OCI-LY3 (cell line): Measurements from ENCODE around the gene RUNX2.

ENCODE experiments used
- H2AFZ ChIP-seq: fragments of 200-600, 300-600 bp; shearing (Covaris generic); 2 replicates; pipeline ENCODE4 v1.6.0; 2014; ENCODE audit warnings: antibody characterized with exemption, low read depth, low read length
- H3K27ac ChIP-seq: fragments of 200-600, 300-600 bp; sonication (generic); 2 replicates; pipeline ENCODE4 v1.5.1; 2014; ENCODE audit warnings: mild to moderate bottlenecking, low read length, moderate library complexity, mixed read lengths
- H3K27me3 ChIP-seq: fragments of 200-600, 300-600 bp; sonication (generic); 2 replicates; pipeline ENCODE4 v1.6.1; 2014; ENCODE audit warnings: low read depth, low read length, mixed read lengths
- H3K36me3 ChIP-seq: fragments of 200-600, 300-600 bp; sonication (generic); replicated peaks from 2 replicates; pipeline ENCODE3; 2014; ENCODE audit warnings: low read depth, low read length, mixed read lengths
- H3K4me1 ChIP-seq: fragments of 300-600, 200-600 bp; sonication (generic); 2 replicates; pipeline ENCODE4 v1.6.1; 2014; ENCODE audit warnings: low read length, mixed read lengths
- H3K4me2 ChIP-seq: fragments of 200-600, 300-600 bp; sonication (generic); 2 replicates; pipeline ENCODE4 v1.6.1; 2014; ENCODE audit warnings: low read length, mixed read lengths
- H3K4me3 ChIP-seq: fragments of 300-600, 200-600 bp; sonication (generic); 2 replicates; pipeline ENCODE4 v1.5.1; 2014; ENCODE audit warnings: antibody characterized with exemption, mild to moderate bottlenecking, low read length, moderate library complexity
- H3K79me2 ChIP-seq: fragments of 300-600, 200-600 bp; shearing (Covaris generic); 2 replicates; pipeline ENCODE4 v1.6.1; 2014; ENCODE audit warnings: mild to moderate bottlenecking, low read length, mixed read lengths
- H3K9ac ChIP-seq: fragments of 300-600, 200-600 bp; shearing (Covaris generic); 2 replicates; pipeline ENCODE4 v1.6.0; 2014; ENCODE audit warnings: mild to moderate bottlenecking, low read length, moderate library complexity
- H3K9me3 ChIP-seq: fragments of 200-600, 300-600 bp; shearing (Covaris generic); 2 replicates; pipeline ENCODE4 v1.6.1; 2014; ENCODE audit warnings: low read length, mixed read lengths; ENCODE audit not compliant: insufficient read depth
- H4K20me1 ChIP-seq: fragments of 200-600, 300-600 bp; sonication (generic); 2 replicates; pipeline ENCODE4 v1.6.1; 2016; ENCODE audit warnings: low read length, mixed read lengths; ENCODE audit not compliant: insufficient read depth
- EZH2phosphoT487 ChIP-seq: fragments of 200-600 bp; shearing (Covaris generic); IDR thresholded peaks from 2 replicates; pipeline ENCODE4 v1.6.1; 2018; ENCODE audit warnings: antibody characterized with exemption, mixed run types, low read depth
- TF ChIP-seq, protein P1 (sequence below): fragments of 200-600, 300-600 bp; sonication (generic); IDR thresholded peaks from 2 replicates; pipeline ENCODE4 v1.5.1; 2014; ENCODE audit warnings: antibody characterized with exemption, low read length, low read depth

RUNX2 gene

DNA sequence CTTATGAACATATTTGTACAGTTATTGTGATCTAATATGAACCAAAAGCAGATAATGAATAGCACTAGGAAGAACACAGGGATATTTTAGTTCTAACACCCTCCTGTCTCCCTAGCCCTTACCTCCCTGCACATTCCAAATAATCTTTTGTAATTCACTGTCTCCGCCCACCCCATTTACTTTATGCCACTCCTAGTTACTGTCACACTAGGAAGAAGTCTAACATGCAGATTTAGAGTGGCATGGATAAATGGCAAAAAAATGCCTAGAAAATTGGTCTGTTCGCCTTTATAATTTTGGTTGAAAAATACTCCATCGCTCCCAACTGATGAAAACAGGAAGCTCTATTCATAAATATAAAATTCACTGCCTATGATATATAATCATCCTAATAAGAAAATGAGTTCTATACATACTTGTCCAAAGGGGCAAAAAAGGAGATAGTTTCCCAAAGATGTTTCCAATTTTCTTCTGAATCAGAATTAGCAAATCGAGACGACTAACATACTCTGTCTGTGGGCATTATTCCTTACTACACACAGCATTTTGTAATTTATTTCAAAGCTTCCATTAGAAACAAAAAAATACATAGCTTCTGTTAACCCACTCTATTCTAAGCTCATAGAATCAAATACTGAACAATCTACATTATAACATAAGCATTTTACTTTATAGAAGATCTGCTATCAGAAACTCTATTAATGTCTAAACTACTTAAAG is 1.3 kb upstream of the RUNX2 start:
- Histone ChIP-seq H4K20me1 (no peaks in the 10 kb centered on the region), H3K4me3 (no peak overlapping the region), H3K9me3 (no peaks in the 10 kb centered on the region), H3K27ac (no peak overlapping the region), H3K27me3 (no peaks in the 10 kb centered on the region), H3K9ac (no peak overlapping the region), H3K4me2 (no peak overlapping the region), H3K4me1 (peaks cover 6% of the 10 kb centered on the region), H3K79me2 (no peaks in the 10 kb centered on the region), H2AFZ (no peak overlapping the region), H3K36me3 (no peaks in the 10 kb centered on the region)
- no peak for TF ChIP-seq EZH2phosphoT487
- TF ChIP-seq, protein P1, sequence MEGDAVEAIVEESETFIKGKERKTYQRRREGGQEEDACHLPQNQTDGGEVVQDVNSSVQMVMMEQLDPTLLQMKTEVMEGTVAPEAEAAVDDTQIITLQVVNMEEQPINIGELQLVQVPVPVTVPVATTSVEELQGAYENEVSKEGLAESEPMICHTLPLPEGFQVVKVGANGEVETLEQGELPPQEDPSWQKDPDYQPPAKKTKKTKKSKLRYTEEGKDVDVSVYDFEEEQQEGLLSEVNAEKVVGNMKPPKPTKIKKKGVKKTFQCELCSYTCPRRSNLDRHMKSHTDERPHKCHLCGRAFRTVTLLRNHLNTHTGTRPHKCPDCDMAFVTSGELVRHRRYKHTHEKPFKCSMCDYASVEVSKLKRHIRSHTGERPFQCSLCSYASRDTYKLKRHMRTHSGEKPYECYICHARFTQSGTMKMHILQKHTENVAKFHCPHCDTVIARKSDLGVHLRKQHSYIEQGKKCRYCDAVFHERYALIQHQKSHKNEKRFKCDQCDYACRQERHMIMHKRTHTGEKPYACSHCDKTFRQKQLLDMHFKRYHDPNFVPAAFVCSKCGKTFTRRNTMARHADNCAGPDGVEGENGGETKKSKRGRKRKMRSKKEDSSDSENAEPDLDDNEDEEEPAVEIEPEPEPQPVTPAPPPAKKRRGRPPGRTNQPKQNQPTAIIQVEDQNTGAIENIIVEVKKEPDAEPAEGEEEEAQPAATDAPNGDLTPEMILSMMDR = no peak

DNA sequence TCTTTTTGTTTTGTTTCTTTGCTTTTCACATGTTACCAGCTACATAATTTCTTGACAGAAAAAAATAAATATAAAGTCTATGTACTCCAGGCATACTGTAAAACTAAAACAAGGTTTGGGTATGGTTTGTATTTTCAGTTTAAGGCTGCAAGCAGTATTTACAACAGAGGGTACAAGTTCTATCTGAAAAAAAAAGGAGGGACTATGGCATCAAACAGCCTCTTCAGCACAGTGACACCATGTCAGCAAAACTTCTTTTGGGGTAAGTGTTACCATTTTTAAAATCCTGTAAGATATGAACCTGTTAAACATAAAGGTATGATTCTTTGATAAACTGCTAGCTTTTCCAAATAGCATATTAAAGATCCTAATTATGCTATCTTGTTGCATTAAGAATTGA is 393 bp downstream of the RUNX2 start:
- H3K4me2 ChIP-seq = no peak overlapping the region
- H3K4me3 ChIP-seq = no peak overlapping the region
- no peaks in the 10 kb centered on the region for H3K27me3 ChIP-seq
- H3K79me2 ChIP-seq = no peaks in the 10 kb centered on the region
- TF ChIP-seq EZH2phosphoT487 = no peak
- H2AFZ ChIP-seq = no peak overlapping the region
- no peak overlapping the region for H3K9ac ChIP-seq
- no peak overlapping the region for H3K27ac ChIP-seq
- peaks cover 3% of the 10 kb centered on the region for H3K4me1 ChIP-seq
- H3K9me3 ChIP-seq = no peaks in the 10 kb centered on the region
- H3K36me3 ChIP-seq = no peaks in the 10 kb centered on the region
- no peaks in the 10 kb centered on the region for H4K20me1 ChIP-seq

DNA sequence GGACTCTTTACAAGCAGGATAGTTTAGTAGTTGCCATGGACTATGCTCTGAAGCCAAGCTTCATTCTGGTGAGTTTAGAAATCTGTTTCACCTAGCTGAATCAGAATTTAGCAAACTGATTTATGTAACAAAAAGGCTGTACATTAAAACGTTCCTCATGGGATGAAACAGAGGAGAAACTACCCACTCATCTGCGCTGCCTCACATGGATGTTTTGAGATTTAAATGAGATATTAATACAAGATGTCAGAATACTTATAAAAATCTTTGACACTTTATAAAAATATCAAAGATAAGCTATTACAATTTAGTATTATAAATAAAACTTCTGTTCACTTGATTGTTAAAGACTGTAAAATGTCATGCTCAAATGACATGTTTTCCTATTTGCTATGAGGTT is 16.8 kb downstream of the RUNX2 start:
- Histone ChIP-seq H3K27me3 (no peaks in the 10 kb centered on the region), H3K4me3 (no peak overlapping the region), H3K27ac (no peak overlapping the region), H2AFZ (no peak overlapping the region), H3K36me3 (no peaks in the 10 kb centered on the region), H3K9ac (no peak overlapping the region), H3K4me2 (no peak overlapping the region), H3K79me2 (no peaks in the 10 kb centered on the region), H4K20me1 (no peaks in the 10 kb centered on the region), H3K9me3 (no peaks in the 10 kb centered on the region), H3K4me1 (no peaks in the 10 kb centered on the region)
- TF ChIP-seq EZH2phosphoT487 = no peak
- TF ChIP-seq, protein P1 = no peak

DNA sequence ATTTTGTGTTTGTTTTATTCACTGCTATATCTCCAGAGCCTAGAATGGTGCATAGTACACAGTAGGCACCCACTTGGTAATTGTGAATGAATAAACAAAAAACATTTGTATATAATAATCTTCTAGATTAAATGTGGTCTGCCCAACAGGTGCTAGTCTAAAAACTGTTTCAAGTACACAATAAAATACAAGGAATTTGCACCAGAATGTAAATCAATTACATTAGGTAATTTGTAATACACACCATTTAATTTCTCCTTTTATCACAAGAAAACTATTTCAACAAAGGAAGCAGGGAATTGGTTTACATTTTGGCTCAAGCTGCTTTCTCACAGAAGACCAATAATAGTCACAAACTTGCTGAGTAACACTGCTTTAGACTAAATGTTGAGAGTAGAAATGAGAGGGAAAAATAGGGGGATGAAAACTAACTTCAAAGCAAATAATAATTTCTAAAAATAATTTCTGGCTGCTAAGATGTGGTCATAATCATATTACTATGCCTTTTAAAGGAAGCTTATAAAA is 22.1 kb downstream of the RUNX2 start:
- TF ChIP-seq, protein P1 = no peak
- no peak for TF ChIP-seq EZH2phosphoT487
- H3K9ac ChIP-seq = no peak overlapping the region
- no peak overlapping the region for H2AFZ ChIP-seq
- H3K27ac ChIP-seq = no peak overlapping the region
- no peak overlapping the region for H3K4me2 ChIP-seq
- H3K4me3 ChIP-seq = no peak overlapping the region
- no peaks in the 10 kb centered on the region for H4K20me1 ChIP-seq
- H3K9me3 ChIP-seq = no peaks in the 10 kb centered on the region
- H3K27me3 ChIP-seq = no peaks in the 10 kb centered on the region
- no peaks in the 10 kb centered on the region for H3K36me3 ChIP-seq
- H3K4me1 ChIP-seq = no peaks in the 10 kb centered on the region
- no peaks in the 10 kb centered on the region for H3K79me2 ChIP-seq
